ENCODE data around the gene SLC7A8. TPM values are rescaled to one million over a fixed set of nuclear protein-coding genes. Genes with fewer than 3 reads are reported as not detected.

Gene SLC7A8
- total RNA-seq, 3 donors from 2014 or later (not counting 1 experiment from before 2014, with no cell fraction given) = 0.42 to 1.2 (median 1.0) TPM

DNA sequence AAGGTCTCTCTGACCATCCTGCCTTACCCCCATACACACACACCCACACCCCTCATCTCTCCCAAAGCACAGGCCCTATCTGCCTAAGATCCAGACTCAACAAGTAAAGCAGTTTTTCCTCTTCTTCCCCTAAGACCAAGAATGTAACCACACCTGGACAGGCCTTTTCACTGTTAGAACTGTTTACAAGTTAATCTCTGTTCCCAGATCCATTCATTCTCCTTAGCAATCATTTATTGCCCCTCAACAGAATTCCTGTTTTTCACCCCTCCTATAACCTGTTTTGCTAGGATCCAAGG lies 76.8 kb downstream of the SLC7A8 start:
- no peaks in the 10 kb centered on the region for H3K27me3 Mint-ChIP-seq (ENCODE audit: low read depth in 2 of 2)
- Histone ChIP-seq H3K27me3 (ENCODE audit: control insufficient read depth, insufficient read depth, low read length) (no peaks in the 10 kb centered on the region), H3K4me3 (ENCODE audit: low read length) (no peak overlapping the region), H3K36me3 (ENCODE audit: control insufficient read depth, insufficient read depth, low read length) (no peaks in the 10 kb centered on the region), H3K4me1 (ENCODE audit: control insufficient read depth, insufficient read depth, low read length) (no peaks in the 10 kb centered on the region), H3K27ac (ENCODE audit: low read length) (no peak overlapping the region), H3K9me3 (ENCODE audit: control insufficient read depth, insufficient read depth, low read length) (no peaks in the 10 kb centered on the region)
- no peak overlapping the region for H3K27ac Mint-ChIP-seq
- TF ChIP-seq CTCF (IDR thresholded peaks at IDR 0.05) = no peak
- no peak overlapping the region for H3K4me3 Mint-ChIP-seq
- intact Hi-C loops (cut with micrococcal nuclease) = no loop called here
- DNase-seq (no peak), ATAC-seq (no peak)
- no peaks in the 10 kb centered on the region for H3K4me1 Mint-ChIP-seq
- H3K9me3 Mint-ChIP-seq = no peaks in the 10 kb centered on the region
- H3K36me3 Mint-ChIP-seq = no peaks in the 10 kb centered on the region

GRCh38 chr14:23105348-23105824 lies 78.1 kb downstream of the SLC7A8 start:
- no peak overlapping the region for H3K4me3 Mint-ChIP-seq

DNA sequence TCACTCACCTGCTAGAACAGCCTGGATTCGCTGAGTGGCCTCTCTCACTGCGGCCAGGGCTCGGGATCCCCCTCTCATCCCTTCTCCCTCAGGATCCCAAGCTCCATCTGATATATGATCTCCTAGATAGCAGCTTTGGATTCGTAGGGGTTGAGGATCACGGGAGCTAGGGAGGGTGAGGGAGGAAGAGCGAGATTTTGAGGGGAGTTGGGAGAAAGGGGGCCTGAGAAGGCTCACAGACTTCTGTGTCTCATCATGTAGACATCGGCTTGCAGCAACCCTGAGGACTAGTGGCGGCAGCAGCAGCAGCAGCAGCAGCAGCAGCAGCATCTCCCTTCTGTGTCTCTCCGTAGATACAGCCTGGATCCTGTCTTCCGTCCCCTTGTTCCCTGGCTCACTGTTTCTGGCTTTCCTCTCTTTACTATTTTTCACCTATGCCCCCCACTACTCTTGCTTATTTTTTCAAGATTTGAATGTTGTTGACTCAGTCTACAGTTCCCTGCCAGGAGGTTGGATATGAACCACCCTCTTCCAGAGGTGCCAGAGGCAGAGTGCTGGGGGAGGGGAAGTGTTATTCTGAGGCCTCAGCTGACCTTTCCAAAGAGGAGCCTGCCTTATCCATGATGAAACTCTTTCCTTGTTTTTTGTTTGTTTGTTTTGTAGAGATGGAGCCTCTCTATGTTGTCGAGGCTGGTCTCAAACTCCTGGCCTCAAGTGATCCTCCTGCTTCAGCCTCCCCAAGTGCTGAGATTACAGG lies 78.7 kb downstream of the SLC7A8 start, which contains the start of gene CIROP:
Gene CIROP (minus strand): TSS at position 399 of the 757 bp plus-strand sequence. CDS start 69 bp downstream, at position 330.
- intact Hi-C loops (cut with micrococcal nuclease) = no loop called here
- 90% methylated on average over 11 of the region's 11 CpGs for WGBS (ENCODE audit: insufficient coverage)
- H3K4me1 Mint-ChIP-seq = peaks cover 0 to 6% of the 10 kb centered on the region in 2 donors
- Histone ChIP-seq H3K9me3 (ENCODE audit: control insufficient read depth, insufficient read depth, low read length) (no peaks in the 10 kb centered on the region), H3K4me1 (ENCODE audit: control insufficient read depth, insufficient read depth, low read length) (no peaks in the 10 kb centered on the region), H3K27ac (ENCODE audit: low read length) (no peak within 1 kb of the TSS), H3K36me3 (ENCODE audit: control insufficient read depth, insufficient read depth, low read length) (no peaks in the 10 kb centered on the region), H3K4me3 (ENCODE audit: low read length) (no peak within 1 kb of the TSS), H3K27me3 (ENCODE audit: control insufficient read depth, insufficient read depth, low read length) (no peaks in the 10 kb centered on the region)
- ATAC-seq (no peak), DNase-seq (no peak)
- H3K36me3 Mint-ChIP-seq = no peaks in the 10 kb centered on the region
- TF ChIP-seq CTCF (IDR thresholded peaks at IDR 0.05) = no peak
- H3K27ac Mint-ChIP-seq = no peak within 1 kb of the TSS
- H3K4me3 Mint-ChIP-seq = no peak within 1 kb of the TSS
- no peaks in the 10 kb centered on the region for H3K27me3 Mint-ChIP-seq (ENCODE audit: low read depth in 2 of 2)
- H3K9me3 Mint-ChIP-seq = no peaks in the 10 kb centered on the region

More at GRCh38 chr14:23105348-23105824, 78.1 kb downstream of the SLC7A8 start:
- no peak overlapping the region for H3K4me3 ChIP-seq (ENCODE audit: low read length)
- H3K4me1 ChIP-seq (ENCODE audit: control insufficient read depth, insufficient read depth, low read length) = no peaks in the 10 kb centered on the region
- WGBS (ENCODE audit: insufficient coverage) = 91% methylated on average over 4 of the region's 4 CpGs
- no peaks in the 10 kb centered on the region for H3K27me3 Mint-ChIP-seq (ENCODE audit: low read depth in 2 of 2)
- no peaks in the 10 kb centered on the region for H3K27me3 ChIP-seq (ENCODE audit: control insufficient read depth, insufficient read depth, low read length)
- no peak for DNase-seq
- no peak overlapping the region for H3K27ac Mint-ChIP-seq
- H3K36me3 Mint-ChIP-seq = no peaks in the 10 kb centered on the region
- ATAC-seq = no peak
- intact Hi-C loops (cut with micrococcal nuclease) = no loop called here
- H3K9me3 Mint-ChIP-seq = no peaks in the 10 kb centered on the region
- no peak for TF ChIP-seq CTCF (IDR thresholded peaks at IDR 0.05)
- no peaks in the 10 kb centered on the region for H3K4me1 Mint-ChIP-seq
- H3K36me3 ChIP-seq (ENCODE audit: control insufficient read depth, insufficient read depth, low read length) = no peaks in the 10 kb centered on the region
- no peaks in the 10 kb centered on the region for H3K9me3 ChIP-seq (ENCODE audit: control insufficient read depth, insufficient read depth, low read length)
- H3K27ac ChIP-seq (ENCODE audit: low read length) = no peak overlapping the region

Measured in natural killer cell (primary cell).